Vagina (tissue), 2 donors: Measurements from ENCODE around the gene WWC2.

Experiments used
- CTCF ChIP-seq, 3 experiments: fragments of 450-650 bp in 2 of 3; fragments of 200-600 bp in 1 of 3; sonication (generic) in 1 of 3; IDR thresholded peaks; one replicate each; pipeline ENCODE4 v1.5.1; 2017 to 2019; ENCODE audit warnings: antibody characterized with exemption in 3 of 3, mild to moderate bottlenecking in 2 of 3, moderate library complexity in 2 of 3
- POLR2A ChIP-seq, 2 donors: fragments of 450-650 bp; IDR thresholded peaks; one replicate each; pipeline ENCODE4 v1.6.1; 2017; ENCODE audit warnings: antibody characterized with exemption in 2 of 2, mild to moderate bottlenecking in 2 of 2, moderate library complexity in 2 of 2
- POLR2AphosphoS5 ChIP-seq, 2 donors: sonication (generic); formaldehyde crosslinking; IDR thresholded peaks; one replicate each; pipeline ENCODE4 v1.9.0; 2017; ENCODE audit warnings: antibody characterized with exemption in 2 of 2, mild to moderate bottlenecking in 2 of 2, low read depth in 1 of 2; ENCODE audit not compliant: insufficient read depth in 1 of 2

DNA sequence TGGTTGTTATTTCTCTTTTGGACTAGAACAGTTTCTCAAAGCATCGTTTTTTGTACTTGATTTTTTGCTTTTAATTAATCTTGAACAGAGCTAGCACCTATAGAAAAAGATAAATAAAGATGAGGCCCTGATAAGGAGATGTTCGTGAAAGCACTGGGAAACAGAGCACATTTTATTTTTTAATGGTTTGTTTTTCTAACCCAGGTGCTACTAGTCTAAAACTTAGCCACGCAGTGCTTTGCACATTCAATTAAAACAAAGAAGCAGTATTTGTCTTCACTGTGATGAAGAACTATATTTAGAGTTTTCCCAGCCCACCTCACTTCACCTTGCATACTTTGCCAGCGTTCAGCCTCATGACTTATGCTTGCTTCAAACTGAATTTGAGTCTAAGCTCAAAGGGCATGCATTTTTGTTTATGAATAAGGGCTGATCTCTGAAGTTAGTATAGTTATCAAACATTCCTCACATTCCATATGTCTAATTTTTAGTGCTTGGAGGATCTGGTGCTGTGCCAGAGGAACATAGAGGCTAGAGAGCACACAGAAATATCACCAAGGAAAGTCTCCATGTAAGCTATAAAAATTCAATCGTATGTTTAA is 76.7 kb downstream of the WWC2 start:
- TF ChIP-seq CTCF (IDR thresholded peaks at IDR 0.05), result no peak
- TF ChIP-seq POLR2AphosphoS5 (IDR thresholded peaks at IDR 0.05; ENCODE audit: insufficient read depth in 1 of 2, low read depth in 1 of 2), result no peak
- TF ChIP-seq POLR2A (IDR thresholded peaks at IDR 0.05), result no peak
